ENCODE measurements around the gene LIN7C. TPM values are rescaled to one million over a fixed set of nuclear protein-coding genes. Genes with fewer than 3 reads are reported as not detected.

LIN7C gene
- total and polyA plus RNA-seq, 2 of the 13 experiments (the other 11 are each of a cell fraction or from before 2014, with no cell fraction given) = 14.8 to 37.2 TPM

- TF ChIP-seq ZBTB44 (CRISPR knock-in tag; IDR thresholded peaks at IDR 0.05) (no peak), ATRX (CRISPR knock-in tag; IDR thresholded peaks at IDR 0.05; ENCODE audit: borderline replicate concordance) (no peak), ZMYM4 (CRISPR knock-in tag; IDR thresholded peaks at IDR 0.05) (peak; percentile 97), CERS6 (CRISPR knock-in tag; IDR thresholded peaks at IDR 0.05) (no peak), SUZ12 (IDR thresholded peaks at IDR 0.05; ENCODE audit: low read depth, low read length) (no peak), SALL2 (CRISPR knock-in tag; IDR thresholded peaks at IDR 0.05) (peak; percentile 54; the same call in 1 of the 2 replicates), THAP11 (CRISPR knock-in tag; IDR thresholded peaks at IDR 0.05) (peak; percentile 88), SMYD3 (CRISPR knock-in tag; IDR thresholded peaks at IDR 0.05) (no peak), FOXO4 (CRISPR knock-in tag; conservative IDR thresholded peaks at IDR 0.05) (no peak), ZNF816 (CRISPR knock-in tag; IDR thresholded peaks at IDR 0.05; ENCODE audit: borderline replicate concordance) (peak; percentile 62; the same call in 1 of the 2 replicates), ZNF362 (CRISPR knock-in tag; IDR thresholded peaks at IDR 0.05; ENCODE audit: borderline replicate concordance) (no peak), NONO (IDR thresholded peaks at IDR 0.05) (no peak), NONO (CRISPR knock-in tag; conservative IDR thresholded peaks at IDR 0.05) (peak; percentile 72), ZNF646 (CRISPR knock-in tag; IDR thresholded peaks at IDR 0.05) (no peak), TRIM24 (CRISPR knock-in tag; IDR thresholded peaks at IDR 0.05) (no peak), FOXO1 (CRISPR knock-in tag; IDR thresholded peaks at IDR 0.05) (peak; percentile 37; the same call in 1 of the 2 replicates), ZKSCAN8 (CRISPR knock-in tag; IDR thresholded peaks at IDR 0.05; ENCODE audit: borderline replicate concordance) (no peak)
These were observed at the start of gene LIN7C (continued) for GRCh38 chr11:27506200-27507182.
